ENCODE results near the gene FGF4.

FGF4 gene

DNA sequence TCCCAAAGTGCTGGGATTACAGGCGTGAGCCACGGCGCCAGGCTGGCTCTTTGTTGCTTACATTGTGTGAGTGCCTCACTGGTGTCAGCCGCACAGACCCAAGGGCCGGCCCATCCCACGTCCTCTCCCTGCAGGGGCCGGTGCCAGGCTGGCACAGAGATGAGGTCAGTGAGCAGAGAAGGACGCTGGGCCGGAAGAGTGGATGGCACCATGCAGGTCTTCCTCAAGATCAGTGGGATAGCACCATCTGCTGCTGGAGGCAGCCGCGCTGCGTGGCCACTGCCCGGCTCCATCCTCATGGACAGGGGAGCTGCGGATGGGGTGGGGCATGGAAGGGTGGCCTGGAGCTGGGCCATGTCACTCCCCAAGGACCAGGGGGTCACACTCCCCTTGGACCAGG lies 22.0 kb upstream of the FGF4 start:
- Histone ChIP-seq H3K27me3 (ENCODE audit: insufficient read depth, low read length, poor library complexity) (no peaks in the 10 kb centered on the region), H3K4me1 (ENCODE audit: insufficient read depth, low read length) (no peaks in the 10 kb centered on the region), H3K27ac (ENCODE audit: low read length) (no peak overlapping the region), H3K4me3 (ENCODE audit: low read depth in 1 of 2, low read length in 2 of 2) (no peak overlapping the region), H3K9ac (ENCODE audit: low read depth, low read length) (no peak overlapping the region), H4K20me1 (ENCODE audit: insufficient read depth, low read length) (no peaks in the 10 kb centered on the region), H3K79me2 (ENCODE audit: insufficient read depth, low read length) (no peaks in the 10 kb centered on the region), H3K4me2 (ENCODE audit: insufficient read depth, low read length) (no peak overlapping the region), H3K36me3 (ENCODE audit: insufficient read depth, low read length) (no peaks in the 10 kb centered on the region), H3K9me3 (ENCODE audit: insufficient read depth, low read length, severe bottlenecking) (no peaks in the 10 kb centered on the region), H2AFZ (ENCODE audit: low read depth, low read length) (no peak overlapping the region)
- no peak for DNase-seq
- TF ChIP-seq EZH2 (IDR thresholded peaks at IDR 0.05; ENCODE audit: borderline replicate concordance, low read depth, low read length, severe bottlenecking), result no peak
- TF ChIP-seq, protein P1, sequence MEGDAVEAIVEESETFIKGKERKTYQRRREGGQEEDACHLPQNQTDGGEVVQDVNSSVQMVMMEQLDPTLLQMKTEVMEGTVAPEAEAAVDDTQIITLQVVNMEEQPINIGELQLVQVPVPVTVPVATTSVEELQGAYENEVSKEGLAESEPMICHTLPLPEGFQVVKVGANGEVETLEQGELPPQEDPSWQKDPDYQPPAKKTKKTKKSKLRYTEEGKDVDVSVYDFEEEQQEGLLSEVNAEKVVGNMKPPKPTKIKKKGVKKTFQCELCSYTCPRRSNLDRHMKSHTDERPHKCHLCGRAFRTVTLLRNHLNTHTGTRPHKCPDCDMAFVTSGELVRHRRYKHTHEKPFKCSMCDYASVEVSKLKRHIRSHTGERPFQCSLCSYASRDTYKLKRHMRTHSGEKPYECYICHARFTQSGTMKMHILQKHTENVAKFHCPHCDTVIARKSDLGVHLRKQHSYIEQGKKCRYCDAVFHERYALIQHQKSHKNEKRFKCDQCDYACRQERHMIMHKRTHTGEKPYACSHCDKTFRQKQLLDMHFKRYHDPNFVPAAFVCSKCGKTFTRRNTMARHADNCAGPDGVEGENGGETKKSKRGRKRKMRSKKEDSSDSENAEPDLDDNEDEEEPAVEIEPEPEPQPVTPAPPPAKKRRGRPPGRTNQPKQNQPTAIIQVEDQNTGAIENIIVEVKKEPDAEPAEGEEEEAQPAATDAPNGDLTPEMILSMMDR (IDR thresholded peaks at IDR 0.05; ENCODE audit: borderline replicate concordance, extremely low read depth, low read length, poor library complexity, severe bottlenecking), result no peak
- no peak for ATAC-seq (ENCODE audit: insufficient read depth, low read depth)

DNA sequence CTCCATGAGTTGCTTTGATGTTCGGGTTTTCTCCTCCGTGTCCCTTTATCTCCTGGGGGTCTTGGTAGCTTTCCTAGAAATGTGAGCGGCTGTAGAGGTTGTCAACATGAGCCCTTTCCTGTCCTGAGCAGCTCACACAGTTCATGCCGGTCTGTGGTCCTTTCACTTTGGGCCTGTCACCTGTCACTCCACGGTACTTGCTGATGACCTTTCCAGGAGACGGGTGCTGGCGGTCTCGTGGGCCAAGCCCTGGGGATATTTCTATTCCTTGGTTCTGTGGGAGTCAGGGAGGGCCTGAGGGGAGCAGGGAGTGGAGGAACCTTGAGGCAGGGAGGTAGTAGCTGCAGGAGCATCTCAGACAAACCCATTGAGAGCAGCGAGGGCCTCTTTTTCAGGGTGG lies 20.9 kb upstream of the FGF4 start:
- TF ChIP-seq, protein P1 (IDR thresholded peaks at IDR 0.05; ENCODE audit: borderline replicate concordance, extremely low read depth, low read length, poor library complexity, severe bottlenecking), result no peak
- TF ChIP-seq EZH2 (IDR thresholded peaks at IDR 0.05; ENCODE audit: borderline replicate concordance, low read depth, low read length, severe bottlenecking), result no peak
- Histone ChIP-seq H3K9ac (ENCODE audit: low read depth, low read length) (no peak overlapping the region), H3K4me2 (ENCODE audit: insufficient read depth, low read length) (no peak overlapping the region), H3K4me3 (ENCODE audit: low read depth in 1 of 2, low read length in 2 of 2) (no peak overlapping the region), H3K36me3 (ENCODE audit: insufficient read depth, low read length) (no peaks in the 10 kb centered on the region), H3K79me2 (ENCODE audit: insufficient read depth, low read length) (no peaks in the 10 kb centered on the region), H3K9me3 (ENCODE audit: insufficient read depth, low read length, severe bottlenecking) (no peaks in the 10 kb centered on the region), H2AFZ (ENCODE audit: low read depth, low read length) (no peak overlapping the region), H3K27ac (ENCODE audit: low read length) (no peak overlapping the region), H4K20me1 (ENCODE audit: insufficient read depth, low read length) (no peaks in the 10 kb centered on the region), H3K27me3 (ENCODE audit: insufficient read depth, low read length, poor library complexity) (no peaks in the 10 kb centered on the region), H3K4me1 (ENCODE audit: insufficient read depth, low read length) (no peaks in the 10 kb centered on the region)
- ATAC-seq (ENCODE audit: insufficient read depth, low read depth) (no peak), DNase-seq (no peak)

DNA sequence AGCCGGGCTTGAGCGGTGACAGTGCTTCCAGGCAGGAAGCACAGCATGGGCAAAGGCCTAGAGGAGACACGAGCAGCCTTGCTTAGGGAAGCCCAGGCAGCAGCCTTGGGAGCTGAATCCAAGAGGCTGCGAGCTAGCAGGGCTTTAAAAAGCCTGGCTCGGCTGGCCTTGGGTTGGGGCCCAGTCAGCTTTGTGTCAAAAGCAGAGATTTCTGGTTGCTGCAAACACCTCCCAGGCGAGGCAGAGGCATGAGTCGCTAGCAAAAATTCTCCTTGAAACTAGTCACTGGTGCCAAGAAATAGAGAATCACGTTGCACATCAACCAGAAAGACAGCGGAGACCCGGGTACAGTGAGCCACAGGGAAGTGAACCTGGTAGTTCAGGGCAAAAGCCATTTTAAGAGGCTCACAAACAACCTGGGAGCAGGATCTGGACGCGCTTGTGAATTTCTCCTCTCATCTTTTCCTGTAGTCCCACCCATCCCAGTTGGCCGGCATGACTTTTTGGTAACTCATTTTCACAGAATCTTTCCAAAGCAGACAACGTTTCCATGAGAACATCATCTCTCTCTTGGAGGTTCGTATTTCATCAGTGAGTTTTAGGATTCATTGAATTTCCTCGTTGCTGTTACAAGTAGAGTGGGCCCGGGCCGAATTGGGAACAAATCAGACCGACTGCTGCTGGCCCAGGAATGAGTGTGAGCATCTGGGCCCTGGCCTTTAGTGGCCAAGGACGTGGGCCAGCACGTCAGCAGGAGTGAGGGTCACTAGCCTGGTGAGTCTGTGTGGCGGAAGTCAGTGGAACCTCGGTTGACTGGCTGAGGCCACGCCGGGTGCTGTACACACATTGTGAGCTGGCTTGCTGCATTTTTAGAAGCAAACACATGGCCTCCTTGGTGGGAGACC lies 16.4 kb upstream of the FGF4 start:
- Histone ChIP-seq H3K4me2 (ENCODE audit: insufficient read depth, low read length) (no peak overlapping the region), H3K36me3 (ENCODE audit: insufficient read depth, low read length) (no peaks in the 10 kb centered on the region), H4K20me1 (ENCODE audit: insufficient read depth, low read length) (no peaks in the 10 kb centered on the region), H3K4me3 (ENCODE audit: low read depth in 1 of 2, low read length in 2 of 2) (no peak overlapping the region), H3K9ac (ENCODE audit: low read depth, low read length) (no peak overlapping the region), H3K27me3 (ENCODE audit: insufficient read depth, low read length, poor library complexity) (peaks cover 3% of the 10 kb centered on the region), H2AFZ (ENCODE audit: low read depth, low read length) (no peak overlapping the region), H3K79me2 (ENCODE audit: insufficient read depth, low read length) (no peaks in the 10 kb centered on the region), H3K27ac (ENCODE audit: low read length) (no peak overlapping the region), H3K4me1 (ENCODE audit: insufficient read depth, low read length) (no peaks in the 10 kb centered on the region), H3K9me3 (ENCODE audit: insufficient read depth, low read length, severe bottlenecking) (no peaks in the 10 kb centered on the region)
- ATAC-seq (ENCODE audit: insufficient read depth, low read depth), result no peak
- TF ChIP-seq, protein P1 (IDR thresholded peaks at IDR 0.05; ENCODE audit: borderline replicate concordance, extremely low read depth, low read length, poor library complexity, severe bottlenecking), result no peak
- TF ChIP-seq EZH2 (IDR thresholded peaks at IDR 0.05; ENCODE audit: borderline replicate concordance, low read depth, low read length, severe bottlenecking), result no peak
- no peak for DNase-seq

Measured in DND-41 (cell line).